Motor neuron (in vitro differentiated cells): ENCODE measurements around the gene RPS19. TPM values are rescaled to one million over a fixed set of nuclear protein-coding genes. Genes with fewer than 3 reads are reported as not detected.

Experiments
- ATAC-seq, 8 experiments: fragments of 200-7000 bp; cut with Tn5 transposase; replicated peaks in 6 of 8; 2 replicates each; pipeline ENCODE4 v1.8.0; 2021; ENCODE audit warnings: mild to moderate bottlenecking in 8 of 8, moderate library complexity in 8 of 8
- H3K27ac ChIP-seq, 2 donors: fragments of 250-450 bp; sonication (Bioruptor Pico); 2 replicates each; pipeline ENCODE4 v1.9.0; 2021; ENCODE audit warnings: antibody characterized with exemption in 2 of 2, mild to moderate bottlenecking in 2 of 2, moderate library complexity in 1 of 2
- H3K4me1 ChIP-seq, 2 donors: fragments of 250-450 bp; sonication (Bioruptor Pico); replicated peaks in 1 of 2; 2 replicates each; pipeline ENCODE4 v1.6.1; 2021; ENCODE audit warnings: antibody characterized with exemption in 2 of 2, mild to moderate bottlenecking in 2 of 2, moderate library complexity in 1 of 2
- H3K4me3 ChIP-seq, 5 donors: fragments of 250-450 bp; sonication (Bioruptor Pico); 2 replicates each; pipeline ENCODE4 v1.9.0; 2021; ENCODE audit warnings: antibody characterized with exemption in 5 of 5, mild to moderate bottlenecking in 5 of 5, moderate library complexity in 4 of 5
- WGBS, 10 experiments: fragments of 450-650 bp; shearing (Covaris generic); methylation state at CpG; one replicate each; pipeline ENCODE4 v1.0.0; 2022; 5-methylcytosine and 5-hydroxymethylcytosine counted together
- in situ Hi-C, 9 experiments: fragments of 400-800 bp; cut with MboI; loops; one replicate each; pipeline ENCODE4 v1.15.0; 2021; ENCODE audit warnings: low sequenced_read_pairs in 9 of 9, low pct_unique_long_range_greater_than_20kb in 2 of 9; ENCODE audit not compliant: unreplicated experiment in 9 of 9
- total RNA-seq, 8 experiments: library from RNA; unstranded; fragments of 300-600 nt; gene quantifications; 2 replicates each; pipeline versions ENCODE4 v1.2.3 to v1.2.4, GENCODE V29; 2022

The RPS19 gene
- total RNA-seq, 8 experiments from 2014 or later = 2,323 to 4,988 (median 4,056) TPM

DNA sequence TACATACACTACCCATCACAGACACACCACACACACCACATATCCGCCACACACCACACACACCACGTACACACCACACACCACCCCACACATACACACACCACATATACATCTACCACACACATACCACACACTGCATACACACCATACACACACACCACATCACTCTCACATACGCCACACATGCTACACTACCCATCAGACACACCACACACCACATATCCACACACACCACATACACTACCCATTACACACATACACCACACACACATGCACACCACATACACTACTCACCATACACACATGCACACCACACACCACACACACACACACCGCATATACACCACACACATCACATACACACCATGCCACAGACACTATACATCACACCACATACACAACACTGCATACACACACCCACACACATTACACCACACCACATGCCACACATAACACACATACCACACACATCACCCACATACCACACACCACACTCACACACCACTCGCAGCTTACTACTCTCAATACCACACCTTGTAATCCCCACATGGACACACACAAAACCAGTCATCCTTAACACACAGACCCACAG, 58.7 kb downstream of the RPS19 start:
- 50 to 100% (median 83%) methylated on average over 1 to 5 of the region's 5 CpGs; no CpG with 5 or more reads in 2 of the 10 experiments for WGBS, 10 experiments
- Histone ChIP-seq H3K4me3 (no peak overlapping the region), H3K27ac (no peak overlapping the region), H3K4me1 (peaks cover 13 to 26% of the 10 kb centered on the region in 2 donors)
- no peak for ATAC-seq
- in situ Hi-C loops = no loop called here

GRCh38 chr19:41919948-41920712, 60.1 kb downstream of the RPS19 start:
- WGBS, 10 experiments = 75 to 93% (median 83%) methylated on average over 2 to 15 of the region's 33 CpGs; no CpG with 5 or more reads in 4 of the 10 experiments
- peak in 3 of 8 experiments; percentile 2 to 33 (median 11) for ATAC-seq
- in situ Hi-C loops = no loop called here
- no peak overlapping the region for H3K27ac ChIP-seq
- H3K4me1 ChIP-seq = peaks cover 13 to 24% of the 10 kb centered on the region in 2 donors
- no peak overlapping the region for H3K4me3 ChIP-seq

GRCh38 chr19:41920882-41921576, 61.0 kb downstream of the RPS19 start:
- Histone ChIP-seq H3K4me3 (no peak overlapping the region), H3K27ac (no peak overlapping the region), H3K4me1 (peaks cover 13 to 20% of the 10 kb centered on the region in 2 donors)
- ATAC-seq = peak in 4 of 8 experiments; percentile 2 to 42 (median 22)
- in situ Hi-C loops = no loop called here
- 0 to 30% (median 4%) methylated on average over 1 to 4 of the region's 26 CpGs; no CpG with 5 or more reads in 2 of the 10 experiments for WGBS, 10 experiments

DNA sequence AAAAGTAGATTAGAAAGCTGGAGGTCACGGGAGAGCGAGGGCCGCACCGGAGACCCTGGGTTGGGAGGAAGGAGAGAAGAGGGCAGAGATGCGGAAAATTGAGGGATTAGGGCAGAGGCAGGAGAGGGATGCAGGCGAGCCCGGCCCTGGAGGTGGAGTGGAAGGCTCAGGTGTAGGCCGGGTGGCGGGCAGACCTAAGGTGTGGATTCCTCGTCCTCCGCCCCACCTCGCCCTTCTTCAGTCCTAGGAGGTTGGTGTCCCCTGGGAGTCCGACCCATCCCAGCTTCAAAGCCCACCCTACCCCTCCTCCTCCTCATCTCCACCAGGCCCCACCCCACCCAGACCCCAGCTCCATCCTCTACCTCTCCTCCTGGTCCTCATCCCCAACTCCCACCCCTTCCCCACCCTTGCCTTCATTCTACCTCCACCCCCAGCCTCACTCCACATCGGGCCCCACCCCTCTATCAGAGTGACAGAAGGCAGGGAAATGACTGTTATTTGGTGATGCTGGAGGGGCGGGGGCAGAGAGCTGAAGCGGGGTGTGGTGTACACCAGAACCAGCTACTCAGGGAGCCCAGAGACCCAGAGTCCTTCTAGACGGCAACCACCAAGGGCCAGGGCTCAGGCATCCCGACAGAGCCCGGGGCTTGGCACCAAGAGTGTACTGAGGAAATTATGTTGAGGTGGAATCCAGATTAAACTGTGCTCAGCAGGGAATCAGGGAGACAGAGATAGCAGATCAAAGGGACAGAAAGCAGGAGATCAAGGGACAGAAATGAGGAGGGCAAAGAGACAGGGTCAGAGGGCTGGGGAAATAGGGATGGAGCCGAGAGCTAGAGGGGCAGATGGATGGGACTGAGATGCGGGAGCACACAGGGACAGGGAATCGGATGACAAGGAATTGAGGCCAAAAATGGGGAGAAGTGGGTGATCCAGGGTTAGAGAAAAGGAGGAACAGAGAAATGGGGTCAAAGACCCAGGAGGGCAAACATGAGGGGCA, 61.8 kb downstream of the RPS19 start:
- peak in 1 of 8 experiments; percentile 25 for ATAC-seq
- no peak overlapping the region for H3K4me3 ChIP-seq
- H3K4me1 ChIP-seq = peaks cover 19 to 22% of the 10 kb centered on the region in 2 donors
- H3K27ac ChIP-seq = no peak overlapping the region
- in situ Hi-C loops = no loop called here
- 0 to 62% (median 12%) methylated on average over 2 to 11 of the region's 22 CpGs for WGBS, 10 experiments

Other genes with a start within 250 kb of the RPS19 start
- under 1 TPM in 2 of 8 experiments, not detected in 6; 0.31 to 0.47 TPM for gene CEACAM4, start 233.2 kb upstream of the RPS19 start, total RNA-seq
- under 1 TPM in 3 of 8 experiments, not detected in 5; 0.13 to 0.28 (median 0.21) TPM for gene CEACAM7, start 172.0 kb upstream of the RPS19 start, total RNA-seq
- 1 to 10 TPM in 1 of 8 experiments, under 1 TPM in 2, not detected in 5; 0.13 to 1.0 (median 0.19) TPM for gene CEACAM5, start 151.6 kb upstream of the RPS19 start, total RNA-seq
- under 1 TPM in 5 of 8 experiments, not detected in 3; 0.05 to 0.56 (median 0.14) TPM for gene CEACAM6, start 104.7 kb upstream of the RPS19 start, total RNA-seq
- gene CEACAM3, start 63.7 kb upstream of the RPS19 start, total RNA-seq = 1 to 10 TPM in 2 of 8 experiments, under 1 TPM in 1, not detected in 5; 0.25 to 1.4 (median 1.3) TPM
- gene LYPD4, start 15.6 kb upstream of the RPS19 start, total RNA-seq = under 1 TPM in 5 of 8 experiments, not detected in 3; 0.14 to 0.43 (median 0.25) TPM
- gene DMRTC2, start 15.2 kb upstream of the RPS19 start, total RNA-seq = under 1 TPM in 5 of 8 experiments, not detected in 3; 0.09 to 0.90 (median 0.13) TPM
- 1 to 10 TPM in 1 of 8 experiments, under 1 TPM in 6, not detected in 1; 0.27 to 1.1 (median 0.41) TPM for gene CD79A, start 17.0 kb downstream of the RPS19 start, total RNA-seq
- gene ARHGEF1, start 22.9 kb downstream of the RPS19 start, total RNA-seq = 10 to 100 TPM; 10.4 to 64.9 (median 24.2) TPM
- gene ERFL, start 68.2 kb downstream of the RPS19 start, total RNA-seq = 1 to 10 TPM in 2 of 8 experiments, under 1 TPM in 6; 0.25 to 1.8 (median 0.59) TPM
- gene RABAC1, start 99.1 kb downstream of the RPS19 start, total RNA-seq = 100 to 1,000 TPM in 6 of 8 experiments, 10 to 100 TPM in 2; 77.0 to 267 (median 181) TPM
- gene ATP1A3, start 134.0 kb downstream of the RPS19 start, total RNA-seq = 100 to 1,000 TPM in 4 of 8 experiments, 10 to 100 TPM in 1, 1 to 10 TPM in 3; 2.4 to 243 (median 117) TPM
- gene GRIK5, start 210.0 kb downstream of the RPS19 start, total RNA-seq = 10 to 100 TPM in 3 of 8 experiments, 1 to 10 TPM in 3, under 1 TPM in 2; 0.41 to 19.5 (median 6.1) TPM
- 10 to 100 TPM in 6 of 8 experiments, 1 to 10 TPM in 2; 7.4 to 17.4 (median 11.6) TPM for gene ZNF574, start 215.9 kb downstream of the RPS19 start, total RNA-seq